Endothelial cell of umbilical vein (primary cell): ENCODE measurements around the gene FSIP1. TPM values are rescaled to one million over a fixed set of nuclear protein-coding genes. Genes with fewer than 3 reads are reported as not detected.

Source experiments
- BruUV-seq: library from RNA; stranded (reverse); fragments of 400-500 nt; replicated peaks from 2 replicates; lab custom pipeline; 2021; lab: Mats Ljungman, UMichigan
- CTCF ChIA-PET: fragments of 300-600, 350-600 bp; sonication (Branson Sonifier 250); formaldehyde crosslinking; loops from one replicate; lab custom pipeline; 2021; ENCODE audit warnings: antibody characterized with exemption, inconsistent platforms; lab: Charles Lee
- POLR2A ChIA-PET: fragments of 300-600, 350-600 bp; sonication (Branson Sonifier 250); formaldehyde crosslinking; loops from one replicate; lab custom pipeline; 2021; ENCODE audit warnings: antibody characterized with exemption, inconsistent platforms; lab: Charles Lee
- DNase-seq: peaks from one replicate; pipeline ENCODE4 v3.0.0-alpha.2; 2011; ENCODE audit warnings: low read depth, low spot score
- FAIRE-seq: peaks from 2 replicates; lab custom pipeline; 2011; peaks lifted over from hg19 to GRCh38; lab: Jason Lieb, UNC
- H2AFZ ChIP-seq: 2 replicates; pipeline ENCODE4 v1.6.0; 2012; ENCODE audit warnings: low read depth, low read length, control low read depth, inconsistent platforms
- H3K27ac ChIP-seq: 2 replicates; pipeline ENCODE4 v1.5.1; 2011; ENCODE audit warnings: low read depth, mild to moderate bottlenecking, control low read depth, low read length, moderate library complexity; ENCODE audit not compliant: insufficient read depth
- H3K27me3 ChIP-seq, 2 experiments: 2 replicates each; pipeline versions ENCODE4 v1.6.0 to v1.6.1; 2011; ENCODE audit warnings: low read length in 2 of 2, mixed read lengths in 1 of 2; ENCODE audit not compliant: control insufficient read depth in 2 of 2, insufficient read depth in 2 of 2
- H3K36me3 ChIP-seq, 2 experiments: 2 replicates in 1 of 2; 3 replicates in 1 of 2; pipeline ENCODE4 v1.5.1; 2011; ENCODE audit warnings: low read length in 2 of 2, mild to moderate bottlenecking in 1 of 2, moderate library complexity in 1 of 2; ENCODE audit not compliant: control insufficient read depth in 2 of 2, insufficient read depth in 2 of 2; ENCODE audit errors: extremely low read depth in 1 of 2
- H3K4me1 ChIP-seq: 3 replicates; pipeline ENCODE4 v1.5.1; 2011; ENCODE audit warnings: mild to moderate bottlenecking, low read length; ENCODE audit not compliant: control insufficient read depth, insufficient read depth; ENCODE audit errors: extremely low read depth
- H3K4me2 ChIP-seq: 2 replicates; pipeline ENCODE4 v1.6.1; 2011; ENCODE audit warnings: low read length, control low read depth, mixed read lengths; ENCODE audit not compliant: insufficient read depth
- H3K4me3 ChIP-seq, 3 experiments: fragments of 200-600 bp in 1 of 3; sonication (generic), shearing (Covaris generic) in 1 of 3; replicated peaks in 1 of 3; 2 replicates each; pipeline ENCODE4 v1.5.1; 2011 to 2016; ENCODE audit warnings: control low read depth in 3 of 3, low read length in 3 of 3, mild to moderate bottlenecking in 2 of 3, inconsistent platforms in 1 of 3, low read depth in 1 of 3, moderate library complexity in 1 of 3; ENCODE audit not compliant: insufficient read depth in 1 of 3
- H3K79me2 ChIP-seq: 2 replicates; pipeline ENCODE4 v1.6.0; 2012; ENCODE audit warnings: low read length, inconsistent platforms; ENCODE audit not compliant: control insufficient read depth, insufficient read depth
- H3K9ac ChIP-seq: replicated peaks from 2 replicates; pipeline ENCODE3; 2011; ENCODE audit warnings: low read length, control low read depth; ENCODE audit not compliant: insufficient read depth; ENCODE audit errors: extremely low read depth
- H3K9me1 ChIP-seq: replicated peaks from 3 replicates; pipeline ENCODE4 v1.6.0; 2011; ENCODE audit warnings: mild to moderate bottlenecking, low read length; ENCODE audit not compliant: control insufficient read depth, insufficient read depth; ENCODE audit errors: extremely low read depth
- H3K9me3 ChIP-seq: replicated peaks from 2 replicates; pipeline ENCODE4 v1.5.1; 2012; ENCODE audit warnings: low read length, inconsistent platforms; ENCODE audit not compliant: control insufficient read depth, insufficient read depth
- H4K20me1 ChIP-seq: replicated peaks from 2 replicates; pipeline ENCODE3; 2011; ENCODE audit warnings: mild to moderate bottlenecking, low read length; ENCODE audit not compliant: control insufficient read depth, insufficient read depth; ENCODE audit errors: extremely low read depth
- CTCF ChIP-seq, 2 donors: IDR thresholded peaks; 1 replicate in 1 of 2; 2 replicates in 1 of 2; pipeline ENCODE4 v1.5.1; 2011; ENCODE audit warnings: low read length in 2 of 2, mild to moderate bottlenecking in 2 of 2, moderate library complexity in 2 of 2, control low read depth in 1 of 2, inconsistent platforms in 1 of 2, low read depth in 1 of 2; ENCODE audit not compliant: insufficient read depth in 1 of 2; ENCODE audit errors: extremely low read depth in 1 of 2
- EZH2 ChIP-seq: IDR thresholded peaks from 2 replicates; pipeline ENCODE4 v1.6.1; 2012; ENCODE audit warnings: borderline replicate concordance, low read depth, mild to moderate bottlenecking, moderate library complexity, low read length, inconsistent platforms; ENCODE audit not compliant: severe bottlenecking
- FOS ChIP-seq: IDR thresholded peaks from 2 replicates; pipeline ENCODE4 v1.6.1; 2011; ENCODE audit warnings: mild to moderate bottlenecking, low read length, moderate library complexity, borderline replicate concordance; ENCODE audit not compliant: insufficient read depth
- GATA2 ChIP-seq: IDR thresholded peaks from 2 replicates; pipeline ENCODE4 v1.7.0; 2011; ENCODE audit warnings: low read depth, mild to moderate bottlenecking, moderate library complexity, mixed read lengths, low read length; ENCODE audit not compliant: insufficient read length, insufficient read depth
- JUN ChIP-seq: IDR thresholded peaks from 2 replicates; pipeline ENCODE4 v1.6.1; 2011; ENCODE audit warnings: borderline replicate concordance, low read depth; ENCODE audit not compliant: insufficient read length, insufficient read depth
- MAX ChIP-seq: IDR thresholded peaks from 2 replicates; pipeline ENCODE4 v1.6.1; 2011; ENCODE audit not compliant: insufficient read depth, insufficient read length
- MYC ChIP-seq: IDR thresholded peaks from one replicate; pipeline ENCODE4 v1.6.1; 2011; ENCODE audit warnings: mild to moderate bottlenecking, low read depth, low read length
- POLR2A ChIP-seq: IDR thresholded peaks from 2 replicates; pipeline ENCODE4 v1.6.1; 2012; ENCODE audit warnings: low read depth, mild to moderate bottlenecking, control low read depth, low read length
- POLR2AphosphoS5 ChIP-seq: IDR thresholded peaks from 2 replicates; pipeline ENCODE4 v1.6.1; 2012; ENCODE audit warnings: low read depth, mild to moderate bottlenecking, control low read depth, low read length, moderate library complexity; ENCODE audit not compliant: insufficient read depth
- dilution Hi-C: fragments of 300-500 bp; cut with MboI; formaldehyde crosslinking; loops from one replicate; pipeline ENCODE4 v1.15.0; 2019; ENCODE audit warnings: low sequenced_read_pairs; ENCODE audit not compliant: extremely low pct_ligation_motif_present
- intact Hi-C: fragments of 100-400 bp; cut with micrococcal nuclease; formaldehyde crosslinking; loops from one replicate; pipeline ENCODE4 v1.10.0; 2022
- polyA plus RNA-seq, 4 experiments: library from polyadenylated mRNA; depleted of rRNA in 3 of 4; stranded (reverse) in 3 of 4; unstranded in 1 of 4; fragments of >200 nt; gene quantifications; 2 replicates each; pipeline versions ENCODE4 v1.2.1 to v1.2.3, GENCODE V29; 2011 to 2012; ENCODE audit warnings: missing spikeins in 1 of 4
- total RNA-seq: library from RNA; stranded (reverse); gene quantifications from 2 replicates; pipeline ENCODE4 v1.2.3, GENCODE V29; 2021

Gene FSIP1
- total and polyA plus RNA-seq, 2 donors (not counting 3 experiments of a cell fraction or from before 2014, with no cell fraction given) = 0.23 to 1.1 TPM

- FAIRE-seq (peak; percentile 76), DNase-seq (peak; percentile 14)
- BruUV-seq = no TSS peak
- intact Hi-C loops = loop anchor here (1.0 to 5.0 kb wide), 2 partner anchors 74 to 176 kb away; no protein-coding TSS in a partner anchor
- no peak overlapping the region for H3K27ac ChIP-seq
- H3K79me2 ChIP-seq = no peaks in the 10 kb centered on the region
- no peaks in the 10 kb centered on the region for H4K20me1 ChIP-seq
- H3K4me2 ChIP-seq = no peak overlapping the region
- no peak overlapping the region for H2AFZ ChIP-seq
- H3K27me3 ChIP-seq = no peaks in the 10 kb centered on the region
- TF ChIP-seq POLR2AphosphoS5 (no peak), CTCF (IDR thresholded peaks at IDR 0.05; ENCODE audit: extremely low read depth in 1 of 2, insufficient read depth in 1 of 2, low read depth in 1 of 2, low read length in 2 of 2) (peak; percentile 21 to 32)
- no peak overlapping the region for H3K9ac ChIP-seq
- H3K9me3 ChIP-seq = no peaks in the 10 kb centered on the region
- H3K36me3 ChIP-seq = peaks cover 0 to 3% of the 10 kb centered on the region in 2 experiments
- POLR2A ChIA-PET = no interaction called here
- CTCF ChIA-PET = no interaction called here
- dilution Hi-C loops = no loop called here
- H3K4me3 ChIP-seq = no peak overlapping the region
- no peaks in the 10 kb centered on the region for H3K9me1 ChIP-seq
- H3K4me1 ChIP-seq = no peaks in the 10 kb centered on the region
Measured at GRCh38 chr15:39801641-39802309, 19.1 kb upstream of the FSIP1 start.

- no peak overlapping the region for H3K27ac ChIP-seq
- H3K9me3 ChIP-seq = no peaks in the 10 kb centered on the region
- ChIA-PET CTCF (interaction anchor here (0.8 to 1.5 kb wide), 3 partner anchors 12 to 83 kb away, joined by 3 read pairs; no protein-coding TSS in a partner anchor), POLR2A (no interaction called here)
- H3K27me3 ChIP-seq = no peaks in the 10 kb centered on the region
- no peak for TF ChIP-seq JUN
- TF ChIP-seq EZH2 = no peak
- TF ChIP-seq FOS = no peak
- no peak for TF ChIP-seq MYC
- TF ChIP-seq POLR2A = no peak
- no peak for TF ChIP-seq POLR2AphosphoS5
- TF ChIP-seq CTCF (IDR thresholded peaks at IDR 0.05; ENCODE audit: extremely low read depth in 1 of 2, insufficient read depth in 1 of 2, low read depth in 1 of 2, low read length in 2 of 2) = no peak
- no peak for TF ChIP-seq GATA2
- no peak for TF ChIP-seq MAX
- H3K4me3 ChIP-seq = no peak overlapping the region
- no peaks in the 10 kb centered on the region for H3K79me2 ChIP-seq
- intact Hi-C loops (loop anchor here (5.0 kb wide), 1 partner anchor 178 kb away; no protein-coding TSS in a partner anchor), dilution Hi-C loops (no loop called here)
- H3K9me1 ChIP-seq = no peaks in the 10 kb centered on the region
- H2AFZ ChIP-seq = no peak overlapping the region
- H3K9ac ChIP-seq = no peak overlapping the region
- no peak overlapping the region for H3K4me2 ChIP-seq
- no TSS peak for BruUV-seq
- no peak for FAIRE-seq
- DNase-seq = no peak
- H4K20me1 ChIP-seq = no peaks in the 10 kb centered on the region
- no peaks in the 10 kb centered on the region for H3K4me1 ChIP-seq
- H3K36me3 ChIP-seq = peaks cover 0 to 3% of the 10 kb centered on the region in 2 experiments
Measured at GRCh38 chr15:39799552-39800011, 16.9 kb upstream of the FSIP1 start.
